GM23338 (cell line): Measurements from ENCODE around the gene STK32C. TPM values are rescaled to one million over a fixed set of nuclear protein-coding genes. Genes with fewer than 3 reads are reported as not detected.

ENCODE experiments used
- ATAC-seq: fragments of 200-7000 bp; cut with Tn5 transposase; 3 replicates; pipeline ENCODE4 v1.9.1; 2020
- DNase-seq: peaks from one replicate; pipeline ENCODE4 v3.0.0-alpha.2; 2015; ENCODE audit warnings: low spot score
- H2AFZ ChIP-seq: fragments of 200-600 bp; sonication (generic); 2 replicates; pipeline ENCODE4 v1.8.0; 2016; ENCODE audit warnings: antibody characterized with exemption, mild to moderate bottlenecking, moderate library complexity
- H3F3A ChIP-seq: fragments of 200-600 bp; sonication (generic); replicated peaks from 2 replicates; pipeline ENCODE4 v1.8.0; 2017; ENCODE audit warnings: antibody characterized with exemption, mixed run types, low read depth
- H3K27ac ChIP-seq: fragments of 200-600 bp; sonication (generic); 2 replicates; pipeline ENCODE4 v1.6.1; 2016; ENCODE audit warnings: low read depth
- H3K27me3 ChIP-seq: fragments of 200-600 bp; sonication (generic); 2 replicates; pipeline ENCODE4 v1.8.0; 2016; ENCODE audit warnings: mild to moderate bottlenecking, mixed run types, moderate library complexity; ENCODE audit not compliant: insufficient read depth
- H3K36me3 ChIP-seq: fragments of 200-600 bp; sonication (generic); 2 replicates; pipeline ENCODE4 v1.8.0; 2016; ENCODE audit warnings: mild to moderate bottlenecking; ENCODE audit not compliant: insufficient read depth
- H3K4me1 ChIP-seq: fragments of 200-600 bp; sonication (generic); 2 replicates; pipeline ENCODE4 v1.8.0; 2016; ENCODE audit warnings: mild to moderate bottlenecking, moderate library complexity; ENCODE audit not compliant: insufficient read depth
- H3K4me2 ChIP-seq: fragments of 200-600 bp; sonication (generic); 2 replicates; pipeline ENCODE4 v1.7.1; 2017; ENCODE audit warnings: mixed run types
- H3K4me3 ChIP-seq: fragments of 200-600 bp; sonication (generic); 2 replicates; pipeline ENCODE4 v1.6.1; 2016; ENCODE audit warnings: mixed run types
- H3K79me2 ChIP-seq: fragments of 200-600 bp; sonication (generic); replicated peaks from 2 replicates; pipeline ENCODE4 v1.8.0; 2017; ENCODE audit warnings: mild to moderate bottlenecking; ENCODE audit not compliant: insufficient read depth
- H3K9me2 ChIP-seq: fragments of 200-600 bp; sonication (generic); 2 replicates; pipeline ENCODE4 v1.8.0; 2017; ENCODE audit not compliant: insufficient read depth
- H4K20me1 ChIP-seq: fragments of 200-600 bp; sonication (generic); replicated peaks from 2 replicates; pipeline ENCODE4 v1.8.0; 2017; ENCODE audit warnings: mild to moderate bottlenecking; ENCODE audit not compliant: insufficient read depth
- H3K27ac Mint-ChIP-seq: 2 replicates; pipeline ENCODE4 v1.8.0; 2020; ENCODE audit warnings: inconsistent platforms, mild to moderate bottlenecking, moderate library complexity, mixed read lengths
- H3K27me3 Mint-ChIP-seq: 3 replicates; pipeline ENCODE4 v1.8.0; 2022; ENCODE audit warnings: low read depth, mild to moderate bottlenecking, moderate library complexity, mixed read lengths, inconsistent platforms; ENCODE audit not compliant: insufficient read depth, poor library complexity
- H3K36me3 Mint-ChIP-seq: 3 replicates; pipeline ENCODE4 v1.8.0; 2021; ENCODE audit warnings: low read depth, mild to moderate bottlenecking, inconsistent platforms, moderate library complexity, mixed read lengths
- H3K4me1 Mint-ChIP-seq: 3 replicates; pipeline ENCODE4 v1.8.0; 2020; ENCODE audit warnings: mild to moderate bottlenecking, inconsistent platforms, mixed read lengths
- H3K4me3 Mint-ChIP-seq: 3 replicates; pipeline ENCODE4 v1.8.0; 2021; ENCODE audit warnings: moderate library complexity, mild to moderate bottlenecking, inconsistent platforms, mixed read lengths
- H3K9me3 Mint-ChIP-seq: 3 replicates; pipeline ENCODE4 v1.8.0; 2020; ENCODE audit warnings: moderate library complexity, mild to moderate bottlenecking, inconsistent platforms, mixed read lengths
- CREB1 ChIP-seq: fragments of 250-450 bp; sonication (Bioruptor Pico); IDR thresholded peaks from 2 replicates; pipeline ENCODE4 v1.5.0; 2020; ENCODE audit warnings: low read depth, mild to moderate bottlenecking, moderate library complexity
- EZH2 ChIP-seq: fragments of 200-600 bp; sonication (generic); IDR thresholded peaks from one replicate; pipeline ENCODE4 v1.8.0; 2017; ENCODE audit warnings: antibody characterized with exemption, mild to moderate bottlenecking, low read depth; ENCODE audit not compliant: unreplicated experiment
- EZH2phosphoT487 ChIP-seq: fragments of 200-600 bp; sonication (generic); IDR thresholded peaks from one replicate; pipeline ENCODE4 v1.8.1; 2018; ENCODE audit warnings: antibody characterized with exemption; ENCODE audit not compliant: unreplicated experiment
- JUNB ChIP-seq: IDR thresholded peaks from one replicate; pipeline ENCODE4 v1.6.1; 2016; ENCODE audit warnings: antibody characterized with exemption; ENCODE audit not compliant: unreplicated experiment
- NANOG ChIP-seq: IDR thresholded peaks from 2 replicates; pipeline ENCODE4 v1.6.1; 2016; ENCODE audit warnings: antibody characterized with exemption, borderline replicate concordance
- POLR2AphosphoS5 ChIP-seq: IDR thresholded peaks from 2 replicates; pipeline ENCODE4 v1.6.1; 2016; ENCODE audit warnings: antibody characterized with exemption, low read depth
- STAT1 ChIP-seq: IDR thresholded peaks from one replicate; pipeline ENCODE4 v1.6.1; 2016; ENCODE audit warnings: antibody characterized with exemption; ENCODE audit not compliant: unreplicated experiment
- ZNF114 ChIP-seq: fragments of 250-450 bp; sonication (Bioruptor Pico); IDR thresholded peaks from 2 replicates; pipeline ENCODE4 v1.5.0; 2020; ENCODE audit warnings: mild to moderate bottlenecking, moderate library complexity
- ZNF331 ChIP-seq: fragments of 250-450 bp; sonication (Bioruptor Pico); IDR thresholded peaks from 2 replicates; pipeline ENCODE4 v1.5.0; 2020; ENCODE audit warnings: low read depth, mild to moderate bottlenecking, moderate library complexity
- polyA plus RNA-seq: library from polyadenylated mRNA; unstranded; fragments of >200 nt; fragmentation: Nextera tagmentation; extraction: Ambion mirVana; gene quantifications from 2 replicates; pipeline ENCODE4 v1.2.1, GENCODE V29; 2016
- total RNA-seq: library from RNA; depleted of rRNA; stranded (reverse); fragments of >200 nt; shearing (Covaris generic); gene quantifications from 2 replicates; pipeline ENCODE4 v1.2.3, GENCODE V29; 2014
- TF ChIP-seq, protein P1 (sequence below): IDR thresholded peaks from one replicate; pipeline ENCODE4 v1.6.1; 2018; ENCODE audit warnings: antibody characterized with exemption; ENCODE audit not compliant: unreplicated experiment
- TF ChIP-seq, protein P2 (sequence below): IDR thresholded peaks from 2 replicates; pipeline ENCODE4 v1.6.1; 2016; ENCODE audit warnings: antibody characterized with exemption
- TF ChIP-seq, protein P3 (sequence below), 2 experiments: fragments of 200-600 bp in 1 of 2; sonication (generic) in 1 of 2; conservative IDR thresholded peaks; 2 replicates each; pipeline versions ENCODE4 v1.5.1 to v1.6.1; 2016 to 2017; ENCODE audit warnings: antibody characterized with exemption in 2 of 2, low read depth in 2 of 2, mild to moderate bottlenecking in 2 of 2, moderate library complexity in 1 of 2

STK32C gene
- total and polyA plus RNA-seq, 2 experiments from 2014 or later = 10.2 to 20.5 TPM

DNA sequence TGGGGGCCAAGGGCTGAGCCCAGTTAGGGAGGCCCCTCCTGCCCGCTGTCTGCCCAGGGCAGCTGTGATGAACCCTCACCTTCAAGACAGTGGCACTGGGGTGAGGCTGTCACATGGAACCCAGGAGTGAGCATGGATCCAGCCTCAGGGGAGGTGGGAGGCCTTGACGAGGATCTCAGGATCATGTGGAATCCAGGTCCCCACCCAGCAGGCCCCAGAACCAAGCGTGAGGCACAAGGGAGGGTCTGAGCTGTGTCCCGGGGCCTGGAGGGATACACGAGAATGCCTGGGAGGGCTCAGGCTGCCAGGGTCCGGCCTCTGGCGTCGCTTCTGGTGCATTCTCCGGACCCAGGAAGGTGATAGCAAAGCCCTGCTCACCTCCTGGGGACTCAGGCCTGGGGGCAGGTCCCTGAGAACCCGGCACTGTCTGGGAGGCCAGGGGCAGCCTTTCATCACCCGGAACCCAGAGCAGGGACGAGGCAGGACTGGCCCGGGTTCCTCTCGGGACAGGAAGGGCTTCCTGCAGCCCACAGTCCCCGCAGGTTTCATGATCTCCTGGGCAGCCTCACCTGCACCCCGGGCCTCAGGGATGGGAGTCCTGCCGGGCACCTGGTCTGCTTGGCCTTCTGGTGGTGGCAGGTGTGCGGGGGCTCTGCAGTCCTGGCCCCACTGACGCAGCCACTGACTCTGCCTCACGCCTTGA is 103.5 kb downstream of the STK32C start (continued):
- no peak for TF ChIP-seq JUNB

DNA sequence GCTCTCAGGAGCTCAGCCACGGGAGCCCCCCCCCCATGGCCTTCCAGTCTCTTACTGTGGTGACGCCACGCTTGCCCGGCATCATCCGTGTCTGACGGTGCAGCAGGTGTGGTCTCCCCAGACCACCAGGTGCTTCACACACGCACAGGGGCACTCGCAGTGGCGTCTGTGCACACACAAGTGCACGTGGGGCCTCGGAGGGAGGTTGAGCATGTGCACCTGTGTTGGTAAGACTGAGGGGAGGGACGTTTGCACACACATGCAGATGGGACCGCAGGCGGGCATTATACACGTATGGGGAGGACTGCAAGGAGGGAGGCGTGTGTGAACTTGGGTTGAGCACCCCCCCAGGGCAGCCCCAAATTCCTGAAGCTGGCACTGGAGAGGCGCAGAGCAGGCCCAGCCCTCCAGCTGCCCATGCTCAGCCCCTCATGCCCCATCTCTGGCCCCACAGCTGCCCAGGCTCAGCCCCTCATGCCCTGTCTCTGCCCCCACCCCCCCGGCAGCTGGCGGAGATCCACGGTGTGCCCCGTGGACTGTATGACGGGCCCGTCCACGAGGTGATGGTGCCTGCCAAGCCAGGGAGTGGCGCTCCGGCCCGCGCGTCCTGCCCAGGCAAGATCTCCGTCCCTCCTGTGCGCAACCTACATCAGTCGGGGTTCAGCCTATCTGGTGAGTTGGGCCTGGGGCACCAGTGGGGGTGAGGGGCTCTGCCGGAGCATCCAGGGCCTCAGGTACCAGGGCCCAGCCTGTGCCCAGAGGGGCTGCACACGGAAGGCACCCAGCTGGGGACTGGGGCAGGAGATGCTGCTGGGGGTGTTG is 104.3 kb downstream of the STK32C start:
- Mint-ChIP-seq H3K4me3 (no peak overlapping the region), H3K4me1 (no peaks in the 10 kb centered on the region), H3K36me3 (no peaks in the 10 kb centered on the region)
- no peak for TF ChIP-seq POLR2AphosphoS5
- TF ChIP-seq CREB1 (CRISPR knock-in tag) = no peak
- no peak for TF ChIP-seq ZNF331
- TF ChIP-seq, protein P1, sequence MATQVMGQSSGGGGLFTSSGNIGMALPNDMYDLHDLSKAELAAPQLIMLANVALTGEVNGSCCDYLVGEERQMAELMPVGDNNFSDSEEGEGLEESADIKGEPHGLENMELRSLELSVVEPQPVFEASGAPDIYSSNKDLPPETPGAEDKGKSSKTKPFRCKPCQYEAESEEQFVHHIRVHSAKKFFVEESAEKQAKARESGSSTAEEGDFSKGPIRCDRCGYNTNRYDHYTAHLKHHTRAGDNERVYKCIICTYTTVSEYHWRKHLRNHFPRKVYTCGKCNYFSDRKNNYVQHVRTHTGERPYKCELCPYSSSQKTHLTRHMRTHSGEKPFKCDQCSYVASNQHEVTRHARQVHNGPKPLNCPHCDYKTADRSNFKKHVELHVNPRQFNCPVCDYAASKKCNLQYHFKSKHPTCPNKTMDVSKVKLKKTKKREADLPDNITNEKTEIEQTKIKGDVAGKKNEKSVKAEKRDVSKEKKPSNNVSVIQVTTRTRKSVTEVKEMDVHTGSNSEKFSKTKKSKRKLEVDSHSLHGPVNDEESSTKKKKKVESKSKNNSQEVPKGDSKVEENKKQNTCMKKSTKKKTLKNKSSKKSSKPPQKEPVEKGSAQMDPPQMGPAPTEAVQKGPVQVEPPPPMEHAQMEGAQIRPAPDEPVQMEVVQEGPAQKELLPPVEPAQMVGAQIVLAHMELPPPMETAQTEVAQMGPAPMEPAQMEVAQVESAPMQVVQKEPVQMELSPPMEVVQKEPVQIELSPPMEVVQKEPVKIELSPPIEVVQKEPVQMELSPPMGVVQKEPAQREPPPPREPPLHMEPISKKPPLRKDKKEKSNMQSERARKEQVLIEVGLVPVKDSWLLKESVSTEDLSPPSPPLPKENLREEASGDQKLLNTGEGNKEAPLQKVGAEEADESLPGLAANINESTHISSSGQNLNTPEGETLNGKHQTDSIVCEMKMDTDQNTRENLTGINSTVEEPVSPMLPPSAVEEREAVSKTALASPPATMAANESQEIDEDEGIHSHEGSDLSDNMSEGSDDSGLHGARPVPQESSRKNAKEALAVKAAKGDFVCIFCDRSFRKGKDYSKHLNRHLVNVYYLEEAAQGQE = no peak
- no peak for TF ChIP-seq JUNB
- TF ChIP-seq EZH2 = no peak
- no peak for TF ChIP-seq STAT1
- TF ChIP-seq, protein P2, sequence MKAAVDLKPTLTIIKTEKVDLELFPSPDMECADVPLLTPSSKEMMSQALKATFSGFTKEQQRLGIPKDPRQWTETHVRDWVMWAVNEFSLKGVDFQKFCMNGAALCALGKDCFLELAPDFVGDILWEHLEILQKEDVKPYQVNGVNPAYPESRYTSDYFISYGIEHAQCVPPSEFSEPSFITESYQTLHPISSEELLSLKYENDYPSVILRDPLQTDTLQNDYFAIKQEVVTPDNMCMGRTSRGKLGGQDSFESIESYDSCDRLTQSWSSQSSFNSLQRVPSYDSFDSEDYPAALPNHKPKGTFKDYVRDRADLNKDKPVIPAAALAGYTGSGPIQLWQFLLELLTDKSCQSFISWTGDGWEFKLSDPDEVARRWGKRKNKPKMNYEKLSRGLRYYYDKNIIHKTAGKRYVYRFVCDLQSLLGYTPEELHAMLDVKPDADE = no peak
- TF ChIP-seq, protein P3, sequence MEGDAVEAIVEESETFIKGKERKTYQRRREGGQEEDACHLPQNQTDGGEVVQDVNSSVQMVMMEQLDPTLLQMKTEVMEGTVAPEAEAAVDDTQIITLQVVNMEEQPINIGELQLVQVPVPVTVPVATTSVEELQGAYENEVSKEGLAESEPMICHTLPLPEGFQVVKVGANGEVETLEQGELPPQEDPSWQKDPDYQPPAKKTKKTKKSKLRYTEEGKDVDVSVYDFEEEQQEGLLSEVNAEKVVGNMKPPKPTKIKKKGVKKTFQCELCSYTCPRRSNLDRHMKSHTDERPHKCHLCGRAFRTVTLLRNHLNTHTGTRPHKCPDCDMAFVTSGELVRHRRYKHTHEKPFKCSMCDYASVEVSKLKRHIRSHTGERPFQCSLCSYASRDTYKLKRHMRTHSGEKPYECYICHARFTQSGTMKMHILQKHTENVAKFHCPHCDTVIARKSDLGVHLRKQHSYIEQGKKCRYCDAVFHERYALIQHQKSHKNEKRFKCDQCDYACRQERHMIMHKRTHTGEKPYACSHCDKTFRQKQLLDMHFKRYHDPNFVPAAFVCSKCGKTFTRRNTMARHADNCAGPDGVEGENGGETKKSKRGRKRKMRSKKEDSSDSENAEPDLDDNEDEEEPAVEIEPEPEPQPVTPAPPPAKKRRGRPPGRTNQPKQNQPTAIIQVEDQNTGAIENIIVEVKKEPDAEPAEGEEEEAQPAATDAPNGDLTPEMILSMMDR (conservative IDR thresholded peaks at IDR 0.05; ENCODE audit: low read depth in 2 of 2) = no peak
- no peak for TF ChIP-seq NANOG
- no peak for TF ChIP-seq EZH2phosphoT487
- no peak for TF ChIP-seq ZNF114 (CRISPR knock-in tag)

More for the DNA sequence above, 104.3 kb downstream of the STK32C start:
- no peaks in the 10 kb centered on the region for H3K27me3 ChIP-seq
- H3K27ac ChIP-seq = no peak overlapping the region
- H3K4me2 ChIP-seq = no peak overlapping the region
- no peaks in the 10 kb centered on the region for H3K79me2 ChIP-seq
- no peak overlapping the region for H2AFZ ChIP-seq
- H3K4me3 ChIP-seq = no peak overlapping the region
- ATAC-seq (no peak), DNase-seq (no peak)
- H4K20me1 ChIP-seq = no peaks in the 10 kb centered on the region
- H3K4me1 ChIP-seq = no peaks in the 10 kb centered on the region
- H3K9me3 Mint-ChIP-seq = no peaks in the 10 kb centered on the region
- H3K27me3 Mint-ChIP-seq = peaks cover 4% of the 10 kb centered on the region
- no peaks in the 10 kb centered on the region for H3K9me2 ChIP-seq
- no peaks in the 10 kb centered on the region for H3F3A ChIP-seq
- H3K27ac Mint-ChIP-seq = no peak overlapping the region
- no peaks in the 10 kb centered on the region for H3K36me3 ChIP-seq
